GM18909 (cell line): ENCODE results near the gene NAT9.

Source experiments
- ATAC-seq: cut with Tn5 transposase; IDR thresholded peaks from one replicate; pipeline ENCODE4 v1.9.1; 2021; ENCODE audit warnings: mild to moderate bottlenecking; ENCODE audit not compliant: unreplicated experiment, poor library complexity

Gene NAT9

GRCh38 chr17:74776044-74776962 lies at the start of gene NAT9:
NAT9 (minus strand) TSS chr17:74776345; CDS start chr17:74775698, 647 bp downstream.
- ATAC-seq, result peak; percentile 74

DNA sequence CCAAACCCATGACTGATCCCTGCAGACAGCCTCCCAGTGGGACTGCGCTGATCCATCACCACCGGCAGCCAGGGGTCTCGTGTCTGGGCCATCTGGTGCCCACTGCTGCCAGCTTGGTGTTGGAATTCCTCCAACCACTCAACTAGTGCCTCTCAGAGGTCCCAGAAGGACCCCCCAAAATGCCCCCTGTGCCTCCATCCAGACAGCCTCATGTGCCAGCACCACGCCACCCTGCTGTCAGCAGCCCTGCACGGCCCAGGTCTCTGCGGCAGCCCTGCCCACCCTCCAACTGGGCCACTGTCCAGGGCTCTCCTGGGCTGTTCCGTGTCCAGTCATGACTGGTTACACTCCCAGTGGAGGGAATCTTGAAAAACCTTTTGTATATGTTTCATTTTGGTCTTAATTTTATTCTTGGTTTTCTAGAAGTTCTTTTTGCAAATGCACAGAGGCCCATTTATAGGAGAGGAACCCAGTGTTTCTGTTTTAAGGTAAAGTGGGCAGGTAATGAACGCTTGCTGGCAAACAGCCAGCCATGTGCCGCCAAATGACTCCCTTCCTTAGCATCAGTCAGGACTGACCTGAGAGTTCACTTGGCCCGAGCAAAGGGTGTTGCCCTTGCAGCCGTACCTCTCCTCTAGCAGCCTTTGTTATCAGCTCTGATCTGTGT lies 48.9 kb upstream of the NAT9 start:
- ATAC-seq, result no peak

- ATAC-seq, result no peak
These were observed 46.8 kb upstream of the NAT9 start for GRCh38 chr17:74822939-74823367.

GRCh38 chr17:74822335-74822938 lies 46.3 kb upstream of the NAT9 start:
- ATAC-seq, result no peak

DNA sequence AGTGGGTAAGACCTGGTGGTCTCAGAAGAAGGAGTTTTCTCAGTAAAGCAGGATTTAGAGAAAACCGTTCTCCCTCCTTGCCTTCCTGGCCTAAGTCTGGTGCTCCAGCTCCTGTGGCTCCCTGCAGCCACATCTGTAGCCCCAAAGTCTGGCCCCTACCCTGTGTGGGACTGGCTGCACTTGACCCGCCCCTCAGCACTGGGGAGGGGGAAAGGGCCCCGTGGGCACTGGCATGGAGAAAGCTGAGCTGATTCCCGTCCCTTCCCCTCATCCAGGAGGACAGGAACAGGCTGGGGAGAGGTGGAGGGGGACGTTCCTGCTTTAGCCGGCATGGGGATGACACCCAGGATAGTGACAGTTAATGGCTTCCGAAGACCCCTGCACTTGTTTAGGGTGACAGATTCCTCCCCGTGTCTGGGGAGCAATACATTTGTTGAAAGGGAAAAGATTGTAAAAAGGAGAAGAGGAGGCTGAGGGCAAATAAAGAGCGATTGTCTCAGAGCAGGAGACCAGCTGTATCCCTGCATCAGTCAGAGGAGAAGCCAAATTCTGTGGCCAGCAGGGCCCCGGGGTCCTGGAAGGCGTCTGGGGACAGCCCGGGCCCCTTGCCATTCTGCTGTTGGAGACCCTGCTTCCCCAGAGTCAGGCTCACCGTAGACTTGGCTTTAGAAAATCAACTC lies 45.6 kb upstream of the NAT9 start:
- no peak for ATAC-seq

DNA sequence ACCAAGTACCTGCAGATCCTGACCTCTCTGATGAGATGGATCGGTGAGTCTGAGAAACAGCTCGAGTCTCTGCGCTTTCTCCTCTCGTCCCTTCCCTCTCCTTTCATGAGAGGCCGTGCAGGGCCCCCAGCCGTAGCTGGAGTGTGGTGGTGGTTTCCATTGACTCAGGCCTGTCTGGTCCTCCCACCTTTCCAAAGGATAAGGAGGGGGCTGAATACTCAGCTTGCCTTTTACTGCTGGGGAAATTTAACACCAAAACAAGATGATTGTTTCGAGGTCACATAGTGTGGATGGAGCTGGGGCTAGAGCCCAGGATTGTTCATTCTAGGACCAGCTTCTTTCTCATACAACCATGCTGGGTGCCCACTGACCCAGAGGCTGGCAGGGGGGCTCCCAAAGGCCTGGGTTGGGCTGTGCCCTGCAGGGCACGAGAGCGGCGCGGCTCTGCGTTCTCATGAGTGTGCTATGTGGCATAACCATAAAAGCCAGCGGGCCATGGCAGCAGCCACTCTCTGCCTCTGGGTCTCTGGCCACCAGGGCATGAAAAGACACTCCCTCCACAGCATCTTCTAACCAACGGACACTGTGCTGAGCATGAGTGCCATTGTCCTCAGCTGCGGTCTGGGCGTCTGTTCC lies 43.8 kb upstream of the NAT9 start:
- ATAC-seq, result no peak

- ATAC-seq, result no peak
These were observed 42.3 kb upstream of the NAT9 start for GRCh38 chr17:74818291-74818938.

DNA sequence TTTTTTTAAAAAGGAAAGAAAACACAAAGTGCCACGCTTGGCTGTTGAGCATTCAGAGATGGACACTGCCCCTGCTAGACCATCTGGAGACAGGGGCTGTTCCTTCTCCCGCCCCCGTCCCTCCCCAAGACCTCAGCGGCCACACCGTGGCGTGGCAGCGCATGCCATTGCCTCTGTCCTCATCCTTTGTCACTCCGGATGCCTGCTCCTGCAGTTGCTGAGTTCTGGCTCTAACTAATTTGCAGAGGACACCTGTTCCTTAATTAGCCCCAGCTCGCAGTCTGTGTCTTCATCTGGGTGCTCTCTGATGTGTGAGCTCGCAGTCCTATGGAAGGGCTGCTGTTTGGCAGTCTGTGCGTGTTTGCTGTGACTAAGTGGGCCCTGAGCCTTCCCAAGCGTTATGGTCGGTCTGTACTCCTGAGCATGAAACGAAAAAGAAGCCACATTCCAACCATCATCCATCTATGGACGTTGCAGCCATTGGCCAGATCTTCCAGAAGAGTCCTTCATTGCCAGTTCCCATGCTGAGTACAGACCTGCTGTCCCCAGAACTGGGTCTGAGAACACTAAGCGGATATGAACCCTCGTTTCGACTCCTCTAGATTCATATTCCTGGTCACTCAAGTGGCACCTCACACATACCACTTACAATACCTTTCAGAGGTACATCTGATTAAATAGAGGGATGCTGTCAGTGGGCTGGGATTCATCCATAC lies 40.9 kb upstream of the NAT9 start:
- ATAC-seq, result no peak

DNA sequence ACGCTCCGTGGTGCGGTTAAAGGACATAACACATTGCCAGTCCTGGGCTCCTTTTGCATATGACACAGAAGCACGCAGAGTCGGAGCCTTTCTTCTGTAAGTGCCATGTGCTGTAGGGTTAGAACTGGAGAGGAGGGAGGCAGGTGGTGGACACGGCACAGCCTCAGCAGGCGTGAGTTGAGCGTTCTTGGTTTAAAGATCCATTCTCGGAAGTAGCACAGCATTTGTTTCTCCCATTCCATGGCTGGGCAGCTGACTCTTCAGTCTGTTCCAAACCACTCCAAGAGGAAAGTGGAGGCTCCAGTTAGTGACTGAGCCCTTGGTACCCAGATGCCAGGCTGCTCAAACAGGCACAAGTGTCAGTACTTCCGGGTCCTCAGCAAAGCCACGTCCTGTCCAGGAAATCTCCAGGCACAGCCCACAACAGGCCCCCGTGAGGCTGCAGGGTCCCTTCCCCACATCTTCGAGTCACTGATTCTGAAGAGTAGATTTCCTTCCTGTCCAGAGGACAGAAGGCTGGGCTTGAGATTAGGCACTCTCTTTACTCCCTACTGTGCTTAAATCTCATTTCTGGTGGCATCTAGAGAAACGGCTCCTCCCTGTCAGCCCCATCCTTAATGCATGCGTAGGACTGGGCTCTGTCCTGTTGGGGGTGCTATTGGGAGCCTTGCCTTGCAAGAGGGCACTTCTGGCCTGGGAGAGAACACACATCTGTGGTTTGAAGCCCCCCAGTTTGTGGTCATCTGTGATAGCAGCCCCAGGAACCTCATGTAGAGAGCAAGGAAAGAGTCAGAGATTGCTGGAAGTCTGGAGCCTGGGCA lies 39.6 kb upstream of the NAT9 start:
- ATAC-seq, result no peak

DNA sequence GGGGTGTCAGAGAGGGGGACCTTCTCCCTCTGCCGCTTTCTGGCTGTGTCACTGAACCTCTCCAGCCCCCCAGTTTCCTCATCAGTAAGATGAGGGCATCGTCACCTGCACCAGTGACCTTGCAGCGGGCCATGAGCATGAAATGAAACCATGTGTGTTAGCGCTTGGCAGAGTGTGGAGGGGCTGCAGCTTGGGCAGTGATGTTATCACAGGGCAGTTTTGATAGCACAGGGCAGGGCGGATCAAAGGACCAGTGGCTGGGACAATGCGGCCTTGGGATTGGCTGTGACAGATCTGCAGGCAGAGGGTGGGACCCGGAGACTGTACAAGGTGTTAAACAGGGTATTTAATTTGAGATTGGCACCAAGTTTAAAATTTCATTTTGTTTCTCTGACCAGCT lies 38.9 kb upstream of the NAT9 start:
- ATAC-seq, result no peak

GRCh38 chr17:74814453-74814852 lies 38.3 kb upstream of the NAT9 start:
- ATAC-seq, result no peak

DNA sequence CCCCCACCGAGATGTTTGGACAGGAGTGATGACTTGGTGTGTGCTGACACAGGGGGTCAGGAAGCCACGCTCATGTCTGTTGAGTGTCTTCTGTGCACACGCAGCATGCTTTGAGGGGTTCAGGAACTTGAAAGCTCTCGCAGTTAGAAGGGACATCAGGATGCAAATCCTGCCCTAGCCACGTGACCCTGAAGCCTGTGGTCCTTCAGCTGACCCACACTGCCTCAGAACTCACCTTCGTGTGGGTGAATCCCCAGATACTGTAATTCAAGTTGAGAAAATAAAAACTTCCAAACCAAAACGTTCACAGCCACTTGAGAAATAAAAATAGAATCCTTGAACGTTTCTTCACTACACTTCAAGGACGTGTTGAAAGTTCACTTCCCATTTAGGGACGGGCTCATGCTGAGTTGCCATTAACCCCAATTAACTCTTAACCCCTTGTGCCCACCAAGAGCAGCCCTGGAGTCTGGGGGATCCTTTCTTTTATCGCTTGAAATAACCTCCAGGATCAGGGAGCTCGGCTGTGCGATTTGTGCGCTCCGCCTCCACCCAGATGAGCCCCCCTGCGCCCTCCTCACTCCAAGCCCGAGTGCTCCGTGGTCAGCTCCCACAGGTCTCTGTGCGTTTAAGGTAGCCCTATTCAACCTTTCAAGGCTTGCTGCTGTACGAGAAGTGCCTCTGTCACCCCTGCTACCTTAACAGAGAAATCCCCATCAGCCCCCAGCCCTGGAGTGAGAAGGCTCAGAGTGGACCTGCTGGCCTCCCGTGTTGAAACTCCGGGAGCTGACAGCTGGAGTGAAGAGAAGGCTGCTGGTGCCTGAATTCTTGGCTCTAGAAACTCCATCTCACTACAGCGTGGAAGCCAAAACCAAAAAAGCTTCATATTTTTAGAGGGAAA lies 36.2 kb upstream of the NAT9 start:
- ATAC-seq, result no peak

GRCh38 chr17:74810699-74811485 lies 34.7 kb upstream of the NAT9 start:
- ATAC-seq, result no peak

- no peak for ATAC-seq
These were observed 32.7 kb upstream of the NAT9 start for GRCh38 chr17:74808714-74809430.

DNA sequence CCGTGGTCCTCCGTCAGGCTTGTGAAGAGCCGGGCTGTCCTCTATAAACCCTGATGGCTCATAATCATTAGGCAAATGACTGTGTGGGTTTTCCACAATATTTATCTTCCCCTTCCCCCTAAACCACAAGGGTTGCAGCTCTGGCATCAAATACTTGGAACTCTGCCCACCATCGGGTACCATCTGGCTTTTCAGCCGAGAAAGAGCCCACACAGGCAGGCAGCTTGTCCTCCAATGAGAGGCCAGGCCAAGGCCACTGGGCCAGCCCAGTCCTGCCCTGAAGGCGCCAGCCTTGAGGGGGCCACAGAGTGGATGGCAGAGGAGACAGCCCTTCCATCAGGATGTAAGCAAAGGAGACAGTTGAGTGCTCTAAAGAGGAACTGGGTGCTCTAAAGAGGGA lies 31.8 kb upstream of the NAT9 start:
- ATAC-seq, result no peak

- no peak for ATAC-seq
These were observed 31.3 kb upstream of the NAT9 start for GRCh38 chr17:74807441-74807840.
